HCT116 (cell line): ENCODE measurements around the gene THOC6. TPM values are rescaled to one million over a fixed set of nuclear protein-coding genes. Genes with fewer than 3 reads are reported as not detected.

Source experiments
- ATAC-seq: fragments of 200-7000 bp; cut with Tn5 transposase; 2 replicates; pipeline ENCODE4 v1.9.1; 2020; ENCODE audit warnings: mild to moderate bottlenecking, moderate library complexity
- BruUV-seq: library from RNA; stranded (reverse); fragments of 400-500 nt; replicated peaks from 2 replicates; lab custom pipeline; 2021; lab: Mats Ljungman, UMichigan
- CTCF ChIA-PET: fragments of 300-600 bp; sonication (Branson Sonifier 250); formaldehyde crosslinking; loops from one replicate; lab custom pipeline; 2021; ENCODE audit warnings: antibody characterized with exemption; lab: Charles Lee
- POLR2A ChIA-PET: fragments of 300-600, 350-600 bp; sonication (Branson Sonifier 250); formaldehyde crosslinking; loops from one replicate; lab custom pipeline; 2021; ENCODE audit warnings: antibody characterized with exemption; lab: Charles Lee
- RAD21 ChIA-PET, 2 experiments: fragments of 300-600 bp; sonication (Branson Sonifier 250); formaldehyde crosslinking; loops; one replicate each; lab custom pipeline; 2023; ENCODE audit warnings: low total read pairs in 2 of 2; ENCODE audit not compliant: uncharacterized antibody in 2 of 2, unreplicated experiment in 2 of 2, low non-redundant PET in 1 of 2; lab: Charles Lee
- DNase-seq: peaks from one replicate; pipeline ENCODE4 v3.0.0-alpha.2; 2010; ENCODE audit warnings: low read depth, low spot score
- H2AFZ ChIP-seq: fragments of 200-600 bp; shearing (Covaris generic), sonication (generic); 2 replicates; pipeline ENCODE4 v1.6.1; 2017; ENCODE audit warnings: low read depth, mixed run types, mixed read lengths, antibody characterized with exemption, low read length; ENCODE audit not compliant: poor library complexity, severe bottlenecking
- H3K27ac ChIP-seq: 2 replicates; pipeline ENCODE4 v1.5.1; 2012; ENCODE audit warnings: low read depth, low read length
- H3K27me3 ChIP-seq: fragments of 200-600 bp; sonication (generic); 2 replicates; pipeline ENCODE4 v1.6.1; 2016; ENCODE audit warnings: mixed run types, low read length, mixed read lengths; ENCODE audit not compliant: insufficient read depth
- H3K36me3 ChIP-seq, 2 experiments: fragments of 200-500 bp in 1 of 2; fragments of 200-600 bp in 1 of 2; sonication (Bioruptor generic) in 1 of 2; sonication (generic) in 1 of 2; 2 replicates each; pipeline versions ENCODE4 v1.5.1 to v1.6.1; 2014 to 2016; ENCODE audit warnings: low read length in 2 of 2, inconsistent platforms in 1 of 2, mixed read lengths in 1 of 2, mixed run types in 1 of 2; ENCODE audit not compliant: insufficient read depth in 2 of 2, control insufficient read depth in 1 of 2
- H3K4me1 ChIP-seq, 2 experiments: fragments of 200-600 bp in 1 of 2; sonication (generic) in 1 of 2; 2 replicates each; pipeline versions ENCODE4 v1.5.1 to v1.6.1; 2012 to 2017; ENCODE audit warnings: low read length in 2 of 2, inconsistent platforms in 1 of 2, mild to moderate bottlenecking in 1 of 2, mixed read lengths in 1 of 2, mixed run types in 1 of 2, moderate library complexity in 1 of 2; ENCODE audit not compliant: insufficient read depth in 2 of 2, control insufficient read depth in 1 of 2
- H3K4me2 ChIP-seq: fragments of 200-600 bp; sonication (generic); 2 replicates; pipeline ENCODE4 v1.6.1; 2017; ENCODE audit warnings: mixed run types, low read length, mixed read lengths
- H3K4me3 ChIP-seq, 2 experiments: fragments of 200-600 bp in 1 of 2; sonication (generic) in 1 of 2; replicated peaks in 1 of 2; 2 replicates each; pipeline ENCODE4 v1.5.1; 2011 to 2016; ENCODE audit warnings: low read length in 2 of 2, control low read depth in 1 of 2, low read depth in 1 of 2, mild to moderate bottlenecking in 1 of 2, mixed read lengths in 1 of 2, mixed run types in 1 of 2
- H3K79me2 ChIP-seq: fragments of 200-600 bp; sonication (generic); 2 replicates; pipeline ENCODE4 v1.6.1; 2017; ENCODE audit warnings: mild to moderate bottlenecking, mixed run types, low read length, moderate library complexity, mixed read lengths; ENCODE audit not compliant: insufficient read depth
- H3K9ac ChIP-seq: fragments of 200-600 bp; sonication (generic); 2 replicates; pipeline ENCODE4 v1.6.1; 2016; ENCODE audit warnings: low read length, mixed read lengths
- H3K9me2 ChIP-seq: fragments of 200-600 bp; sonication (generic), shearing (Covaris generic); 2 replicates; pipeline ENCODE4 v1.6.1; 2017; ENCODE audit warnings: mixed run types, mild to moderate bottlenecking, moderate library complexity; ENCODE audit not compliant: insufficient read depth
- H3K9me3 ChIP-seq, 2 experiments: fragments of 200-500 bp in 1 of 2; fragments of 200-600 bp in 1 of 2; sonication (Bioruptor generic) in 1 of 2; sonication (generic) in 1 of 2; 2 replicates each; pipeline ENCODE4 v1.6.1; 2014 to 2017; ENCODE audit warnings: low read length in 2 of 2, mixed read lengths in 2 of 2, inconsistent platforms in 1 of 2, low read depth in 1 of 2, mild to moderate bottlenecking in 1 of 2, mixed run types in 1 of 2, moderate library complexity in 1 of 2; ENCODE audit not compliant: control insufficient read depth in 1 of 2, insufficient read depth in 1 of 2
- H4K20me1 ChIP-seq: fragments of 200-600 bp; sonication (generic), shearing (Covaris generic); 2 replicates; pipeline ENCODE4 v1.6.1; 2017; ENCODE audit warnings: mixed run types, mild to moderate bottlenecking, moderate library complexity; ENCODE audit not compliant: insufficient read depth
- CTCF ChIP-seq, 3 experiments: fragments of 200-600 bp in 1 of 3; sonication (generic) in 1 of 3; IDR thresholded peaks in 2 of 3; conservative IDR thresholded peaks in 1 of 3; 2 replicates each; pipeline ENCODE4 v1.5.1; 2012 to 2017; ENCODE audit warnings: low read depth in 2 of 3, low read length in 2 of 3, antibody characterized with exemption in 1 of 3, borderline replicate concordance in 1 of 3, control low read depth in 1 of 3, mild to moderate bottlenecking in 1 of 3, mixed read lengths in 1 of 3, mixed run types in 1 of 3, moderate library complexity in 1 of 3; ENCODE audit not compliant: insufficient read depth in 1 of 3
- ZNF274 ChIP-seq: fragments of 200-500 bp; sonication (Bioruptor generic); IDR thresholded peaks from 2 replicates; pipeline ENCODE4 v1.6.1; 2014; ENCODE audit warnings: mild to moderate bottlenecking, low read depth, low read length, inconsistent platforms
- intact Hi-C: fragments of 100-400 bp; cut with micrococcal nuclease; formaldehyde crosslinking; loops from 2 replicates; pipeline ENCODE4 v1.10.0; 2022
- total RNA-seq: library from RNA; stranded (reverse); gene quantifications from one replicate; pipeline ENCODE4 v1.2.1, GENCODE V29; 2021; ENCODE audit not compliant: unreplicated experiment

THOC6 gene
- total RNA-seq, 1 experiment from 2014 or later: 62.9 TPM

- Histone ChIP-seq H4K20me1 (no peaks in the 10 kb centered on the region), H3K9ac (no peak within 1 kb of the TSS), H3K79me2 (peaks cover 16% of the 10 kb centered on the region; the same call in 1 of the 2 replicates), H3K4me2 (peak within 1 kb of the TSS; percentile 12; the same call in 1 of the 2 replicates), H3K4me3 (no peak within 1 kb of the TSS), H3K4me1 (peaks cover 33 to 70% of the 10 kb centered on the region in 2 experiments), H3K36me3 (peaks cover 0 to 15% of the 10 kb centered on the region in 2 experiments; a peak in 1 of 4 replicates), H3K9me3 (no peaks in the 10 kb centered on the region), H3K27me3 (no peaks in the 10 kb centered on the region), H3K27ac (no peak within 1 kb of the TSS; the same call in 1 of the 2 replicates), H3K9me2 (no peaks in the 10 kb centered on the region), H2AFZ (no peak within 1 kb of the TSS)
- no peak for ATAC-seq
- CTCF ChIA-PET: interaction anchor here (6.1 kb wide), 1 partner anchor 14 kb away, joined by 39 read pairs; no protein-coding TSS in a partner anchor
- DNase-seq: no peak
- BruUV-seq: no TSS peak
- RAD21 ChIA-PET: no interaction called here
- TF ChIP-seq CTCF (IDR thresholded peaks at IDR 0.05 in 2 of 3, conservative IDR thresholded peaks at IDR 0.05 in 1 of 3; ENCODE audit: borderline replicate concordance in 1 of 3, insufficient read depth in 1 of 3, low read depth in 2 of 3, low read length in 2 of 3): peak in 2 of 3 experiments; percentile 49 to 56; a peak in 4 of 6 replicates
- TF ChIP-seq ZNF274: no peak
- intact Hi-C loops: no loop called here
- POLR2A ChIA-PET: interaction anchor here (8.2 kb wide), 1 partner anchor 13 kb away, joined by 188 read pairs; no protein-coding TSS in a partner anchor
These were observed 5.9 kb upstream of the THOC6 start, which contains the start of gene CLDN6 for GRCh38 chr16:3017794-3018506. Gene CLDN6 (minus strand): TSS chr16:3018183. CDS start chr16:3016021, 2,162 bp downstream.
